HFF-Myc (cell line): Measurements from ENCODE around the gene UST.
"Not testable (repeated sequence)": the region's sequence is repeated elsewhere in the genome, so short reads cannot be mapped to it uniquely, and the experiment has no call there.

Experiments
- DNase-seq: peaks from one replicate; pipeline ENCODE4 v3.0.0-alpha.2; 2011; ENCODE audit warnings: low read depth; ENCODE audit errors: extremely low read depth
- H3K4me3 ChIP-seq: replicated peaks from 2 replicates; pipeline ENCODE4 v1.5.1; 2011; ENCODE audit warnings: low read depth, mild to moderate bottlenecking, control low read depth, low read length
- CTCF ChIP-seq: IDR thresholded peaks from 2 replicates; pipeline ENCODE4 v1.5.1; 2012; ENCODE audit warnings: mild to moderate bottlenecking, low read depth, low read length, control low read depth; ENCODE audit errors: missing control alignments

UST gene

DNA sequence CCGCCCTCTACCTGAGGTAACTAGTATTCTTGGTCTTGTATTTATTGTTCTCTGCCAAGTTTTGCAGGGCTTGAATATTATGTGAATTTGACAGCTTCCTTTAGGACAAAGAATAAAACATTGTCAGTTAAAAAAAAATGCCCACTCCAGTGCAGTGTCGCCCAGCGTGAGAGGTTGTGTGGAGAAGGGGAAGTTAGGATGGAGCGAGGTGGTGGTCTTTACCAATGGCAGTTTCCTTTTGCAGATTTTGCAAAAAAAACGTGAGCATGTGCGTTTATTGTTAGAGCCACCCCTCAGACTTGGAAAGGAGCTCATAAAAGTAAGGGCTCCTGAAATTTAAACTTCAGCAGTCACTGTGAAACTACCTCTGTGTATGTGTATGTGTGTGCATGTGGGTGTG lies 28.3 kb downstream of the UST start:
- no peak for DNase-seq
- H3K4me3 ChIP-seq, result no peak overlapping the region
- TF ChIP-seq CTCF, result no peak

- DNase-seq, result no peak
- TF ChIP-seq CTCF, result no peak
- H3K4me3 ChIP-seq, result peak overlapping the region; percentile 26
These were observed 29.8 kb downstream of the UST start for GRCh38 chr6:148776321-148777308.

- no peak overlapping the region for H3K4me3 ChIP-seq
- no peak for DNase-seq
- TF ChIP-seq CTCF, result no peak
These were observed 32.3 kb downstream of the UST start for GRCh38 chr6:148779142-148779562.

DNA sequence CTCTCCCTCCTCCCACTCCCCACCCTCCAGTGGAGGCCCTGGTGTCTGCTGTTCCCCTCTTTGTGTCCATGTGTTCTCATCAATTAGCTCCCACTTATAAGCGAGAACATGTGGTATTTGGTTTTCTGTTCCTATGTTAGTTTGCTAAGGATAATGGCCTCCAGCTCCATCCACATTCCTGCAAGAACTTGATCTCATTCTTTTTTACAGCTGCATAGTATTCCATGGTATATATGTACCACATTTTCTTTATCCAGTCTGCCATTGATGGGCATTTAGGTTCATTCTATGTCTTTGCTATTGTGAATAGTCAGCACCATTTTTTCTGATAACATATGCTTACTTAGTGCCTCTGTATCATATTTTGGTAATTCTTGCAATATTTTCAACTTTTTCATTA lies 33.6 kb downstream of the UST start:
- H3K4me3 ChIP-seq, DNase-seq: not testable (repeated sequence)

DNA sequence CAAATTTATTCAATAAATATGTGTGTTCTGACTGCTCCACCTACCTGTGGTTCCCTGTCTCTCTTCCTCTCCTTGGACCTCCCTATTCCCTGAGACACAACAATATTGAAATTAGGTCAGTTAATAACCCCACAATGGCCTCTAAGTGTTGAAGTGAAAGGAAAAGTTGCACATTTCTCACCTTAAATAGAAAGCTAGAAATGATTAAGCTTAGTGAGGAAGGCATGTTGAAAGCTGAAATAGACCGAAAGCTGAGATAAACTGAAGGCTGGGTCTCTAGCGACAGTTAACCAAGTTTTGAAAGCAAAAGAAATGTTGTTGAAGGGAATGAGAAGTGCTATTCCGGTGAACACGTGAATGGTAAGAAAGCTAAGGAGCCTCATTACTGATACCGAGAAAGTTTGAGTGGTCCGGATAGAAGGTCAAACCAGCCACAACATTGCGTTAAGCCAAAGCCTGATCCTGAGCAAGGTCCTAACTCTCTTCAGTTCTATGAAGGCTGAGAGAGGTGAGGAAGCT lies 34.1 kb downstream of the UST start:
- no peak for TF ChIP-seq CTCF
- DNase-seq, result no peak
- no peak overlapping the region for H3K4me3 ChIP-seq

GRCh38 chr6:148789948-148790347 lies 43.1 kb downstream of the UST start:
- H3K4me3 ChIP-seq, result no peak overlapping the region
- DNase-seq, result no peak
- no peak for TF ChIP-seq CTCF

- H3K4me3 ChIP-seq, result no peak overlapping the region
- TF ChIP-seq CTCF, result no peak
- DNase-seq, result no peak
These were observed 43.6 kb downstream of the UST start for GRCh38 chr6:148790404-148790803.
